Upper lobe of left lung (tissue), 4 donors: ENCODE results near the gene KIAA1755.

ENCODE experiments used
- CTCF ChIP-seq, 6 experiments: fragments of 450-650 bp in 4 of 6; fragments of 200-600 bp in 2 of 6; sonication (generic) in 2 of 6; IDR thresholded peaks; one replicate each; pipeline ENCODE4 v1.5.1; 2016 to 2019; ENCODE audit warnings: antibody characterized with exemption in 6 of 6
- POLR2A ChIP-seq, 4 donors: fragments of 450-650 bp; IDR thresholded peaks; one replicate each; pipeline ENCODE4 v1.5.1; 2016 to 2017; ENCODE audit warnings: antibody characterized with exemption in 4 of 4, mild to moderate bottlenecking in 2 of 4

DNA sequence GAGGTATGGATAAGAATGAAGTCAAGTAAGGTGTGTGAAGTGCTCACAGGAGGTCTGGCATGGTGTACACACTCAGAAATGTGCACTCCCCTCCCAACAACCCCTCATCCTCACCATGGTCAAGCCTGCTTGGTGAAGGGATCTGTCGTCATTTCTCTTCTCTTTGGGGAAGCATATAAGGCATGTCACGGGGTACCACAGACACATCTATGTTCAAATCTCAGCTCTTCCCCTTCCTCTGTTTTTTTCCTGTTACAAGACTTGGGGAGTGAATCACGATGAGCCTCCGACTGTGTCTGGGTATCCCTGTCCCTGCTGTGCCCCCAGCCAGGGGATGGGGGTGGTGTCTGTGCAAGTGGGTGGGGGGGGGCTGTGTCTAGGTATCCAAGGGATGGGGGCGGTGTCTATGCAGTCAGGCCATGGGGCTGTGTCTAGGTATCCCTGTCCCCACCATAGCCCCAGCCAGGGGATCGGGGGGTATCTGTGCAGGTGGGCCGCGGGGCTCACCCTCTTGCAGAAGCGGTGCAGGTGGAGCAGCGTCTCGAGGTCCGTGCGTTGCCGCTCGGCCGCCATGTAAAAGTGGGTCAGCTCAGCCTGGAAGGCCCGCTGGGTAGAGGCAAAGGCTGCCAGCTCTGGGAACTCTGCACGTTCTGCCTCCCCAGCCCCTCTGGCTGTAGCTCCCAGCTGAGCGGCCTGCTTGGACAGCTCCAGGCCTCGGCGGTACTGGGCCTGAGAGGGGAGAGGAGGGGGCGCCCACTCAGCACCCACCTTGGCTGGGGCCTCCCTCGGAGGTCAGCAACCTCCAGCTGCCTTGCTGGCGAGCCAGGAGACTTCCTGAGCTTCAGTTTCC, 43.6 kb downstream of the KIAA1755 start:
- TF ChIP-seq CTCF (IDR thresholded peaks at IDR 0.05), result no peak
- TF ChIP-seq POLR2A (IDR thresholded peaks at IDR 0.05), result no peak
